LNCAP (cell line): ENCODE measurements around the gene ADGRD1.

Experiments
- TF ChIP-seq, protein P1 (sequence below): fragments of 450-650 bp; IDR thresholded peaks from 2 replicates; pipeline ENCODE4 v1.5.1; 2017; ENCODE audit warnings: mild to moderate bottlenecking

ADGRD1 gene

DNA sequence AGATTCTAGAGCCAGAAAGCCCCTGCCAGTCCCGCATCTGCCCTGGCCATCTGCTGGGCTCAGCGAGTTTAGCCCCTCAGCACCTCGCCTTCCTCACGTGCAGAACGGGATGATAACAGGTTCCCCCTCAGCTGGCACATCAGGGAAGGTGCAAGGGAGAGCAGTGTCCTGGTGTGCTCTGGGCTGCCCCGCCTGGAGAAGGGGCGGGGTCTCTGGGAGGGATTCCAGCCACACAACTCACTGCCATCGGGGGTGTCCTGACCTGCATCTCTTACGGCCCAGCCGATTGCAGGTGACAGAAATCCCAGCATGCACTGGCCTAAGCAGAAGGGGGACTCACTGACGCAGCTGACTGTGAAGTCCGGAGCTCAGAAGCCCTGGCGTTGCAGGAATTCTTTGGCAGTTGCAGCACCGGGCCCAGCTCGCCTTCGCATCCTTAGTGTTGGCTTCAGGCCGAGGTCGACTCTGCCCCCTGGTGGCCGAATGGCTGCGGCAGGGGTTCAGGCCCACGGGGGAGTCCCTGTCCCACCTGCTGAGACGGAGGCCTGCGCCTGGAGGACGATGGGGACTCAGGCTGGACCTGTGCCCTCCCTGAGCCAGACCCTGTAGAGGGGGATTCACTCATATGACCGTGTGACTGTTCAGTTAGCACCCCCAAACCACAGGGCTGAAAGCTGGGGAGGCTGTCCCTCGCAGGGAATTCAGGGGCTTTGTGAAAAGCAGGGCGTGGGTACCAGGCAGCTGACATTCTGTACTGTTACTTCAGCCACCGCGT lies 178.6 kb downstream of the ADGRD1 start:
- TF ChIP-seq, protein P1, sequence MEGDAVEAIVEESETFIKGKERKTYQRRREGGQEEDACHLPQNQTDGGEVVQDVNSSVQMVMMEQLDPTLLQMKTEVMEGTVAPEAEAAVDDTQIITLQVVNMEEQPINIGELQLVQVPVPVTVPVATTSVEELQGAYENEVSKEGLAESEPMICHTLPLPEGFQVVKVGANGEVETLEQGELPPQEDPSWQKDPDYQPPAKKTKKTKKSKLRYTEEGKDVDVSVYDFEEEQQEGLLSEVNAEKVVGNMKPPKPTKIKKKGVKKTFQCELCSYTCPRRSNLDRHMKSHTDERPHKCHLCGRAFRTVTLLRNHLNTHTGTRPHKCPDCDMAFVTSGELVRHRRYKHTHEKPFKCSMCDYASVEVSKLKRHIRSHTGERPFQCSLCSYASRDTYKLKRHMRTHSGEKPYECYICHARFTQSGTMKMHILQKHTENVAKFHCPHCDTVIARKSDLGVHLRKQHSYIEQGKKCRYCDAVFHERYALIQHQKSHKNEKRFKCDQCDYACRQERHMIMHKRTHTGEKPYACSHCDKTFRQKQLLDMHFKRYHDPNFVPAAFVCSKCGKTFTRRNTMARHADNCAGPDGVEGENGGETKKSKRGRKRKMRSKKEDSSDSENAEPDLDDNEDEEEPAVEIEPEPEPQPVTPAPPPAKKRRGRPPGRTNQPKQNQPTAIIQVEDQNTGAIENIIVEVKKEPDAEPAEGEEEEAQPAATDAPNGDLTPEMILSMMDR = peak; percentile 93

- TF ChIP-seq, protein P1 = no peak
Measured at GRCh38 chr12:131133015-131133905, 179.6 kb downstream of the ADGRD1 start.

- TF ChIP-seq, protein P1 = no peak
Measured at GRCh38 chr12:131133994-131134393, 180.3 kb downstream of the ADGRD1 start.

DNA sequence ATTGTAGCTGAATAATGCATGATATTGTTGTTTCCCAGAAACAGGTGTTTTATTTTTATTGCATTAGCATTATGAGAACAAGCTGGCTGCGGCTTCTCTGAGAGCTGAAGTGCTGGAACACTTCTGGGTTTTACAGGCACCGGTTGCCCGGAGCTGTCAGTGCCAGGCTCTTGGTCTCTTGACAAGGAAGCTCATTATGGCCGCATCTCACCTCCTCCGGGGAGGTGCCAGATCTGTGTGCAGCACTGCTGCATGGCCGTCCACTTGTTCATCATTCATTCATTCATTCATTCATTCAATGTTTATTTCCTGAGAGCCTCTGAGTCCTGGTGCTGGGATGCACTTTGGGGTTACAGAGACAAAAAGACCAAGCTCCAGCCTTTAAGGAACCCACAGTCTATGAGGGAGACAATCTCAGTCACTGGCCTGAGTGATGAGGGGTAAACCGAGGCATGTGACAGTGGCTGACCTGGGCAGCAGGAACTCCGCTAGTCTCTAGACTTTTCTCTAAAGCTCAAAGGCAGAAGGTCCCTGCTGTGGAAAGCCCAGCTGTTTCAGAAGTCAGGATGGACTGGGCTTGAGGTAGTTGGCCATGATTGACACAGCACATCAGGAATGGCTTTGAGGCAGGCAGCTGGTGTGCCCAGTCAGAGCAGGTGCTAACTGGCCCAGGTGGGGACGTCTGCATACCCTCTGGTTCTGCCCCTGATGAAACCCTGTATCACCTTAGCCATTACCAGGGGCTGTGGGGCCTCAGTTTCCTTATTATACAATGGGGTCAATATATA lies 181.0 kb downstream of the ADGRD1 start:
- TF ChIP-seq, protein P1 = no peak

DNA sequence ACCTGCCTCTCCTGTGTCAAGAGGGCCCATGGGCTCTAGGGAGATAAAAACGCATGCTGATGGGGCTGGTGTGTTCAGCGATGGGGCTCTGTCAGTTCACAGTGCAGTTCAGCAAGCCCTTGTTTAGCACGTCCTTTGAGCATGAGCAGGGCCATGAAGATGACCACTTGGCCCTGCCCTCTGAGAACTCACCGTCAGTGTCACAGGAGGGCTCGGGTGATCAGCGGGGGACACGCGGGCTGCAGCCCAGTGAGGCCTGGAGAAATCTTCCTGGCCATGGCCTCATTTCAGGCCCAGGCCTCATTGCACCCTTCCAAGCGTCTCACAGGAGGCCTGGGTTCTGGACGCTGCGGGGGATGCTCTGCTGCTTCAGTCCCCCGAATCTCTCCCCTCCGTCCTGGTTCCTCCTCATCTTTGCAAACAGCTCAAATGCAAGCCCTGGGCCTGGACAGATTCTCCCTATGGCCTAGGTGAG lies 181.6 kb downstream of the ADGRD1 start:
- TF ChIP-seq, protein P1 = no peak

DNA sequence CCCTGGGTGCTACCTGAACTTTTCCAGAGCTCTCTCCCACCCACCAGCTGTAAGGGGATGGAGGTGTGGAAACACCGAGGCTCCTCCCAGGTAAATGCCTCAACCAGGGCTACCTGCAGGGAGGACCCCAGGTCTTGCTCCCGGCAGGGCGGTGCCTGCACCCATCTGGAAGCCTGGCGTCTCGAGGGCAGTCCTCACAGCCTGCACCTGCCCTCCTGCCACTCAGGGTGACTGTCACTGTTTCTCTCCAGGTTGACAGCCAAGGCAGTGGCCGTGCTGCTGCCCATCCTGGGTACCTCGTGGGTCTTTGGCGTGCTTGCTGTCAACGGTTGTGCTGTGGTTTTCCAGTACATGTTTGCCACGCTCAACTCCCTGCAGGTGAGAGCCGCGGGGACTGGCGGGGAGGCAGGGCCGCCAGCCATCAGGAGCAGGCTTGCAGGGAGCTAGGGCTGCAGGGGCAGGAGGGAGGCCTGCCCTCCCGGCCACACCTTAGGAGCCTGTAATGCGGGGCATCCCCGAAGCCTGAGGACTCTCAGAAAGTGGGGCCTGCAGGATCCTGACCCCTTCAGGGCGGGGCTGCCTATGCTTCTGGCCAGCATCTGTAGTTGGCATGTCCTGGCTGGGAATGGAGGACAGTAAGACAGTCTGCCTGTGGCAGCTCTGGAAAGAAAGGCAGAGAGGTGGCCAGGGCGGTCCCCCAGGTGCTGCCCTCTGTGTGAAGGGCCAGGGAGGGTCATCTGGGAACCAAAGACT lies 182.3 kb downstream of the ADGRD1 start:
- TF ChIP-seq, protein P1 = no peak
